Measurements from ENCODE around the gene SYCP3.

- TF ChIP-seq, protein P1, sequence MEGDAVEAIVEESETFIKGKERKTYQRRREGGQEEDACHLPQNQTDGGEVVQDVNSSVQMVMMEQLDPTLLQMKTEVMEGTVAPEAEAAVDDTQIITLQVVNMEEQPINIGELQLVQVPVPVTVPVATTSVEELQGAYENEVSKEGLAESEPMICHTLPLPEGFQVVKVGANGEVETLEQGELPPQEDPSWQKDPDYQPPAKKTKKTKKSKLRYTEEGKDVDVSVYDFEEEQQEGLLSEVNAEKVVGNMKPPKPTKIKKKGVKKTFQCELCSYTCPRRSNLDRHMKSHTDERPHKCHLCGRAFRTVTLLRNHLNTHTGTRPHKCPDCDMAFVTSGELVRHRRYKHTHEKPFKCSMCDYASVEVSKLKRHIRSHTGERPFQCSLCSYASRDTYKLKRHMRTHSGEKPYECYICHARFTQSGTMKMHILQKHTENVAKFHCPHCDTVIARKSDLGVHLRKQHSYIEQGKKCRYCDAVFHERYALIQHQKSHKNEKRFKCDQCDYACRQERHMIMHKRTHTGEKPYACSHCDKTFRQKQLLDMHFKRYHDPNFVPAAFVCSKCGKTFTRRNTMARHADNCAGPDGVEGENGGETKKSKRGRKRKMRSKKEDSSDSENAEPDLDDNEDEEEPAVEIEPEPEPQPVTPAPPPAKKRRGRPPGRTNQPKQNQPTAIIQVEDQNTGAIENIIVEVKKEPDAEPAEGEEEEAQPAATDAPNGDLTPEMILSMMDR (IDR thresholded peaks at IDR 0.05) = no peak
- TF ChIP-seq FOXM1 (IDR thresholded peaks at IDR 0.05; ENCODE audit: low read depth) = no peak
- no peak for TF ChIP-seq POLR2AphosphoS5 (IDR thresholded peaks at IDR 0.05; ENCODE audit: low read depth, low read length)
These were observed 32.9 kb upstream of the SYCP3 start for GRCh38 chr12:101772012-101772775.

All from SK-N-SH (cell line).